GM21723 (cell line): ENCODE measurements around the gene CXCL16.

Experiments
- ATAC-seq: cut with Tn5 transposase; IDR thresholded peaks from one replicate; pipeline ENCODE4 v1.9.1; 2021; ENCODE audit warnings: mild to moderate bottlenecking, moderate library complexity; ENCODE audit not compliant: unreplicated experiment

The CXCL16 gene

DNA sequence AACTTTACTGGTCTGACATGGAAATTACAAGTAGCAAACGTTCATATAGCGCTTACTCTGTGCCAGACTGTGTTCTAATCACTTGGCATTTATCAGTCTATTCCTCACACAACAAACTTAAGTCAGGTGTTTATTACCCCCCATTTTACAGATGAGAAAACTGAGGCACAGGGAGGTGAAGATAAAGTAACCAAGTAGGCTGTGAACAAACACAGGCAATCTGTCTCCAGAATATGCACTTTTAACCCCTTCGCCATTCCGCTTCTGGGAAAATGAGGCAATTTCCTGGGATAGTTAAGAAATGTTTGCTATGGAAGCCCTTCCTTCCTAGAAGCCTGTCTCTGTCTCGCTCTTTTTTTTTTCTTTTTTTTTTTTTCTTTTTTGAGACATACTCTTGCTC lies 12.2 kb upstream of the CXCL16 start:
- ATAC-seq: no peak

- ATAC-seq: no peak
Measured at GRCh38 chr17:4750606-4751005, 10.9 kb upstream of the CXCL16 start.

- ATAC-seq: no peak
Measured at GRCh38 chr17:4748686-4749085, 9.0 kb upstream of the CXCL16 start.

GRCh38 chr17:4747847-4748246 lies 8.1 kb upstream of the CXCL16 start:
- ATAC-seq: no peak

- ATAC-seq: no peak
Measured at GRCh38 chr17:4744999-4745969, 5.6 kb upstream of the CXCL16 start.

DNA sequence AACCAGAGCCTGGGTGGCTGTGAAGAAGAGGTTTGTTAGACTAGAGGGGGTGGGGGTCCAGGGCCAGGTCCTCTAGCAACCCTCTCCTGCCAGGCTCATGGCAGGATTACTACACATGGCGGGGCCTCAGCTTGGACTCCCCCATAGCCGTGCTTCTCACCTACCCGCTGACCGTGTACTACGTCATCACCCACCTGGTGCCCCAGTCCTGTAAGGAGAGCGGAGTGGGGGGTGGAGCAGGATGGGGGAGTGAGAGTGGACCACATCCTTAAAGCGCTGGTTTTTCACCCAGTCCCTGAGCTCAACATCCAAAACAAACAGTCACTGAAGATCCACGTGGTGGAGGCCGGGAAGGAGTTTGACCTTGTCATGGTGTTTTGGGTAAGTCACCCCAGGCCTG lies 4.2 kb upstream of the CXCL16 start:
- ATAC-seq: no peak

DNA sequence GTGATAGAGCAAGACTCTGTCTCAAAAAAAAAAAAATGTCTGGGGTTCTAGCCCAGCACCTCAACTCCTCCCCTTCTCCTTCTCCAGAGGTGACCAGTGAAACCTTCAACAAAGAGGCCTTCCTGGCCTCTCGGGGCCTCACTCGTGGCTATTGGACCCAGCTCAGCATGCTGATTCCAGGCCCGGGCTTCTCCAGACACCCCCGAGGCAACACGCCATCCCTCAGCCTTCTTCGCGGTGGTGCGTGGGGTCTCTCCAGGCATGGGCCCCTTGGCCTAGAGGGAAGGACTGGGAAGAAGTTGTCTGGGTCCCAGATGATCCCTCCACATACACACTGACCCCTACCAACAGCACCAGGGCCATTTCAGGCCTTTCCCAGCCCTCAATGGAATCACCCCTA lies 3.5 kb upstream of the CXCL16 start:
- no peak for ATAC-seq

GRCh38 chr17:4742629-4743028 lies 2.9 kb upstream of the CXCL16 start:
- ATAC-seq: no peak

DNA sequence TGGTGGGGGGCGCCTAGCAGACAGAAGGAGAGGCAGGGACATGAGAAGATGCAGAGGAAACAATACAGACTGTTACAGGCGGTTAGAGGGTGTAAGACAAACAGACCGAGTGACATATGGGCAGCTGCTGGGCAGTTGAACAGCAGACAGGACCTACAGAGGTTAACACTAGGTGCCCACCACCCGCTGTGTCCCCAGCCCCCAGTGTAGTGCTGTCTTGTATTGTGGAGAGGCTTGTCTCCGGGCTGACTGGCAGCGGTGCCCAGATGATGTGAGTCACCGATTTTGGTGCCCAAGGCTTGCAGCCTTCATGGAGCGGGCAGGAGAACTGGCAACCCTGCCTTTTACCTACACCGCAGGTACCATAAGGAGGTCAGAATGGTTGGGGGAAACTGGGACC lies 2.4 kb upstream of the CXCL16 start:
- no peak for ATAC-seq

DNA sequence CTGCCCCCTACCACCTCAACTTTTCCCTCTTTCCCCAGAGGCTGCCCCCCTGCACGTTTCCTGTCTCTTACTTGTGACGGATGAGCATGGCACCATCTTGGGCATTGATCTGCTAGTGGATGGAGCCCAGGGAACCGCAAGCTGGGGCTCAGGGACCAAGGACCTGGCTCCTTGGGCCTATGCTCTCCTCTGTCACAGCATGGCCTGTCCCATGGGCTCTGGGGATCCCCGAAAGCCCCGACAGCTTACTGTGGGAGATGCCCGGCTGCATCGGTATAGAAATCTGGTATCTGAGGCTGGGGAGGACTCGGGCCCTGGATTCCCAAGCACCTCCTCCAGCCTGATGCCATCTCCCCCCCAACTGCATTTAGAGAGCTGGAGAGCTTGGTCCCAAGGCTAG lies 1.8 kb upstream of the CXCL16 start:
- ATAC-seq: no peak

- ATAC-seq: no peak
Measured at GRCh38 chr17:4740584-4740983, 856 bp upstream of the CXCL16 start.

DNA sequence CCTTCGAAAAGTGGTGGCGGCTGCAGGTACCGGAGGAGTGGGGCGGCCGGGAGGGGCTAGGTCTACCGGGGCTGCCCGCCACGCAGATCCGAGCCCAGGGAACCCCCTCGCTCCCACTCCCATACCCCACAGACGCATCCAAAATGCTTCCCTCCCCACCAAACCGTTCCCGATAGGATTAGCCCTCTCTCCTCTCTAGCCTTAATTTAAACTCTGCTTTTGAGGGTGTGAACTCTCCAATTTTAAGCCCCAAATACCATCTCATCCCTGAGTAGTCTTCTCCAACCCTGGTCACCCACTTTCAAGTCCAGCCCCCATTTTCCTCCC lies 260 bp upstream of the CXCL16 start:
- ATAC-seq: peak; percentile 21

DNA sequence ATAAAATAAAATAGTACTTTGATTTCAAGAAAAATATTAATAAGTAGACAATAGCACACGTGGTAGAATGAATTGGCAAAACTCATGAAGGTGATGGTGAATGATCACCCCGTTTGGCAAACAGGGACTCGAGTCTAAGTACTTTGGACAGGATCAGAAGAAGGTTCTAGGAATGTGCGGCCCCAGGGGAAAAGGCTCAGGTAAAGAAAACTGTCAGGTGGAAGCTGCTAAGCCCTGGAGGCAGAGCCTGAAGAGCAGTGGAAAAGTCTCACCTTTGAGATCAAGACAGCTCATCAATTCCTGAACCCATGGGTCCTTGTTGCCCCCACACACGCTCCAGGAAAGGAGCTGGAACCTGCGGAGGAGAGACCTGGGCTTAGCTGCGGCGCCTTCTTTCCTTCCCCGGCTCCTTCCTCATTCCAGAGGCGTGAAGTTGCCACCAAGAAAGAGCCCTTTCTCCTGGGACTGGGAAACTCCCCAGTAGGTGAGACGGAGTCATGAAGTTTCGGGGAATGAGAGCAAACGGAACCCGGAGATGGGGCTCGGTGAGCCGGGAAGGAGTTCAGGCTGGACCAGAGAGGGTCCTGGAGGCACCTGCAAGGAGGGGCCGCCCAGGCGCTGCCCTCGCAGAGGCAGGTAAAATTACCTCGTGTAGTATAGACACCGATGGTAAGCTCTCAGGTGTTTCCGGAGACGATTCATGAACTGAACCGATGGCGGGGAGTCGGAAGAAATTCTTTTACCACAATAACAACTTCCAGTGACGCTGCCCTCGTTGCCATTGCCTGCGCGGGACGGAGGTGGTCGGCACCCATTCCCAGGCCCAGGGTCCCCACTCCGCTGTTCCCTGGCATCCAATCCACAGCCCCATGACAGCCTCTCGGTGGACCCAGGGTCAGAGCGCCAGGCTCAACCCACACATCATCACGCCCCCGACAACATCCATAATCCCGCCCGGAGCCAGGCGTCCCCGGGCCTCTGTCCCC lies 1.3 kb downstream of the CXCL16 start:
- no peak for ATAC-seq

DNA sequence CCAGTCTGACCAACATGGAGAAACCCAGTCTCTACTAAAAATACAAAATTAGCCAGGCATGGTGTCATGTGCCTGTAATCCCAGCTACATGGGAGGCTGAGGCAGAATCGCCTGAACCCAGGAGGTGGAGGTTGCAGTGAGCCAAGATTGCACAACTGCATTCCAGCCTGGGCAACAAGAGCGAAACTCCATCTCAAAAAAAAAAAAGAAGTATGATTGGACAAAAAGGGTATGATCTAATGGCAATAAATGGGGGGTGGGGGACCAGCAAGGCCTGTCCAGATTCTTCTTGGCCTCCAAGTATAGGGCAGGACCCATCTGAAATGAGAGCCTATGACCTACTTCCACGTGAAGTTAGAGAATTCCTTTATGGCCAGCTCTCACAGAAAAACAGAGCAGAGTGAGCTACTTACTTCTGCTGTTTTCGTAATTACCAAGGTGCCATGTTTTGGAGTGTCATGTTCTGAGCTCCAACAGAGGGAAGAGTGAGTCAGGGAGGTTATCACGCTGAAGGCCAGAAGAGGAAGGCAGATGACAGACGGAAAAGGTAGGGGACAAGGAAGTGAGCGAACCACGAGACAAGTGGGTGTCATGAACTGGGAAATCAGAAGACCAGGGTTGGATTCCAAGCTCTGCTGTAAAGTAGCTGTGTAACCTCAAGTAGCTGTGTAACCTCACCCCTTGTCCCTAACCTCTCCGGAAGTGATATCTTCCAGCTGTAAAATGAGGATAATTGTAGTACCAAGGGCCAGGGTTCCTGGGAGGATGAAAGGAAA lies 3.7 kb downstream of the CXCL16 start:
- ATAC-seq: no peak

- ATAC-seq: no peak
Measured at GRCh38 chr17:4734857-4735475, 4.8 kb downstream of the CXCL16 start.

DNA sequence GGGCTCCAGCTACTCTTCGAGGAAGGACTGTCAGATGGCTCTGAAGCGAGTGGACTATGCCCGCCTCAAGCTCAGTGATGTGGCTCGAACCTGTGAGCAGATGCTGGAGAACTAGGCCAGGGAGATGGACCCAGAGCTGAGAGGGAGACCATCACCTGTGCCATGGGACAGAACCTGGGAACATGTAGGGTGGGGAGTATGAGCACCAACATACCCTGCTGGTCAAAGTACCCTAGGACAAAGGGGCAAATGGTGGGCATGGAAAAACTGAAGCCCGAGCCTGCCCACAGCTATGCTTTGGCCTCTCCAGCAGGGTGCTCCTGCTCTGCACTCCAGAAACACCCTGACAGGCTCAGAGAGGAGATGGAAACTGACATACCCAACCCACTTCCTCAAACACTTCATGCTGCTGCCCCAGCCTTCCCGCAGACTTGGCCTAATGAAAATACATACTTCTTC lies 6.6 kb downstream of the CXCL16 start:
- ATAC-seq: no peak

DNA sequence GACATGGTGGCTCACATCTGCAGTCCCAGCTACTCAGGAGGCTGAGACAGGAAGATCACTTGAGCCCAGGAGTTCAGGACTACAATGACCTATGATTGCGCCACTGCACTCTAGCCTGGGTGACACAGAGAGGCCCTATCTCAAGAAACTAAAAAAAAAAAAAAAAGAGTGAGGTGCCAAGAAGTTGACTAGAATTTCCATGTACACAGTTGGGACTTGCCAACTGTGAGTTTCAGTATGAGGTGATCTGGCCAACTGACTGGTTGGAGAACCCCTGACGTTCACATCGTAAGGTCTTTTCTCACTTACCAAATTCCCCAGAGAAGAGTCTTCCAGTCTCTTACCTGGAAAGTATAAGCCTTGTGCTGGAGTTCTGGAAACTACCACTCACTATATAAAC lies 11.6 kb downstream of the CXCL16 start:
- no peak for ATAC-seq

DNA sequence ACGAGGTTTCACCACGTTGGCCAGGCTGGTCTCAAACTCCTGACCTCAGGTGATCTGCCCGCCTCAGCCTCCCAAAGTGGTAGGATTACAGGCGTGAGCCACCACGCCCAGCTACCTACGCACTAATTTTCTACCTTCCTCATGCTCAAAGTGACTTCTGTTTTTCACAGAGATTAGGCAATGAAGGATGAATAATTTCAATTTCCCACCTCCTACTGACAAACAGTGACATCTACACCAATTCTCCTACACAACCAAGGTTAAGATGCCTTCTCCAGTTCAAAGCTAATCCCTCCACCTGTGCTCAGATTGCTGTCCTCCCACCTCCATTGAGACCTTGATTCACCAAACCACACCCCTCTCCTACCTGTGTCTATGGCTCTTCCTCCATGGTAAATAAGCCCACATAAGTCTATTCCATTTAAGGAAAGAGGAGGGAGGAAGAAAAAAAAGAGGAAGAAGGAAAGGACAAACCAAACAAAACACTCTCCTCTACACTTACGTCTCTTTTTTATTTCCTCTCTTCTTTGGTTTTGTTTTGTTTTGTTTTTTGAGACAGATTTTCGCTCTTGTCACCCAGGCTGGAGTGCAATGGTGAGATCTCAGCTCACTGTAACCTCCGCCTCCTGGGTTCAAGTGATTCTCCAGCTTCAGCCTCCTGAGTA lies 13.9 kb downstream of the CXCL16 start:
- ATAC-seq: no peak

- no peak for ATAC-seq
Measured at GRCh38 chr17:4724650-4725049, 15.1 kb downstream of the CXCL16 start.

GRCh38 chr17:4722678-4723240 lies 17.0 kb downstream of the CXCL16 start:
- ATAC-seq: no peak
